ENCODE data around the gene FOXP1. TPM values are rescaled to one million over a fixed set of nuclear protein-coding genes. Genes with fewer than 3 reads are reported as not detected.

The FOXP1 gene
- total and polyA plus RNA-seq, 8 donors = 13.4 to 74.1 (median 44.1) TPM

DNA sequence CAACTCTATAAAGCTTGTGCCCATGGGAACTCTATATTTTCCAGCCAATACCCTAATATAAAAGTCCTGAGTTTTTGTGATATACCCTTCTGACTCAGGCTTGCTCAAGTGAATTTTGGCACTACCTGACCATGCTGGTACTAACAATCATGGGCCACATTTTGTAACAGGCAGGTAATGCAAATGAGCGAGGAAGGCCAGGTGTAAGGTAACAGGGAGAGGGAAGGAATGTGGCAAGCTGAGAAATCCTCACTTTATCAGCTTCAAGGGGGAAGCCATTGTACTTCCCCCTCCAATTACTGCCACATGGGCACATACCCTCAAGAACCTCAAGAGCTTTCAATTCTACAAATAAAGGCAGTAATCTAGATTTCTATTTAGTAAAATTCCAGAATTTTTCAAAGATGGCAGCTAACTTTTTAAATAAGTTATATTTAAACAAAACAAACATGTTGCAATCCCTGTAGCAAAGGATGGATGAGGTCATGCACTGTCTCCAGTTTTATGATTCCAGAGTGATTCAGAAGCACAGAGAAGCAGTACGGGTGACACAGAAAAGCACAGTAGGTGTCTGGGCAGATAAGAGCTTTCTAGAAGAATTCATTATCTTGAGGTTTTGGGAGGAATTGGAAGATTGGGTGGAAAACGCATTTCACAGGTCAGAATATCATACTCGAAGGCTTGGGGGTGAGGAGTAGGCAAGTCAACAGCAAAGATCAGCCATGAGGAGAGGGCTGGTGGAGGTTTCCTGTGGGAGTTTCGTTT lies 87.6 kb downstream of the FOXP1 start:
- WGBS, 2 donors = 90 to 94% methylated on average over 5 of the region's 5 CpGs
- intact Hi-C loops (cut with DNase I) = no loop called here
- ATAC-seq (peak in 3 of 4 donors; percentile 55 to 73 (median 64)), FAIRE-seq (no peak), DNase-seq (no peak)
- Histone ChIP-seq H3K36me3 (peaks cover 0 to 15% (median 0%) of the 10 kb centered on the region in 3 donors), H3K4me3 (no peak overlapping the region), H3K27me3 (no peaks in the 10 kb centered on the region), H3K4me1 (peaks cover 7 to 12% (median 9%) of the 10 kb centered on the region in 3 donors), H3K9me3 (no peaks in the 10 kb centered on the region), H3K27ac (peak overlapping the region in 2 of 4 donors; percentile 27 to 44)
- TF ChIP-seq, protein P1, sequence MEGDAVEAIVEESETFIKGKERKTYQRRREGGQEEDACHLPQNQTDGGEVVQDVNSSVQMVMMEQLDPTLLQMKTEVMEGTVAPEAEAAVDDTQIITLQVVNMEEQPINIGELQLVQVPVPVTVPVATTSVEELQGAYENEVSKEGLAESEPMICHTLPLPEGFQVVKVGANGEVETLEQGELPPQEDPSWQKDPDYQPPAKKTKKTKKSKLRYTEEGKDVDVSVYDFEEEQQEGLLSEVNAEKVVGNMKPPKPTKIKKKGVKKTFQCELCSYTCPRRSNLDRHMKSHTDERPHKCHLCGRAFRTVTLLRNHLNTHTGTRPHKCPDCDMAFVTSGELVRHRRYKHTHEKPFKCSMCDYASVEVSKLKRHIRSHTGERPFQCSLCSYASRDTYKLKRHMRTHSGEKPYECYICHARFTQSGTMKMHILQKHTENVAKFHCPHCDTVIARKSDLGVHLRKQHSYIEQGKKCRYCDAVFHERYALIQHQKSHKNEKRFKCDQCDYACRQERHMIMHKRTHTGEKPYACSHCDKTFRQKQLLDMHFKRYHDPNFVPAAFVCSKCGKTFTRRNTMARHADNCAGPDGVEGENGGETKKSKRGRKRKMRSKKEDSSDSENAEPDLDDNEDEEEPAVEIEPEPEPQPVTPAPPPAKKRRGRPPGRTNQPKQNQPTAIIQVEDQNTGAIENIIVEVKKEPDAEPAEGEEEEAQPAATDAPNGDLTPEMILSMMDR (IDR thresholded peaks at IDR 0.05) = no peak

DNA sequence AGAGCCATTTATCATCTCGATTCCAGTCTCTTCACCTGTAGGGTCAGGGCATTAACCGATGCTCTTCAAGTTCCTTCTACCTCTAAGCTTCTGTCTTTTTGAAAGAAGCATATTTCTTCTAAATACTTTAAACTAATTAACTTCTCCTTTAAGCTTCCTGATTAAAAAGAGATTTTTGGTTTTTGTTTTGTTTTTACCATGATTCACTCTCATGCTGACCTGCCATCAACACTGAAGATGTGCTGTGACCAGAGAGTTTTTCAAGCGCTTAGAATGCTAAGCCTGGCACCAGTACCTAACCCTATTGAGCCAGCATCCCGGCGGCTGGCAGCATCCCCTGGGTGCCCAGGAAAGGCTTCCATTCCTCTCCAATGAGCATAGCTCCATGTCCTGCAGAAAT lies 89.3 kb downstream of the FOXP1 start:
- intact Hi-C loops (cut with DNase I) = no loop called here
- no peak overlapping the region for H3K27ac ChIP-seq
- peaks cover 0 to 15% (median 0%) of the 10 kb centered on the region in 3 donors for H3K36me3 ChIP-seq
- no peaks in the 10 kb centered on the region for H3K9me3 ChIP-seq
- ATAC-seq (no peak), DNase-seq (no peak), FAIRE-seq (no peak)
- TF ChIP-seq, protein P1 (IDR thresholded peaks at IDR 0.05) = no peak
- peaks cover 7 to 12% (median 9%) of the 10 kb centered on the region in 3 donors for H3K4me1 ChIP-seq
- 93 to 95% methylated on average over 5 of the region's 5 CpGs for WGBS, 2 donors
- no peaks in the 10 kb centered on the region for H3K27me3 ChIP-seq
- no peak overlapping the region for H3K4me3 ChIP-seq

DNA sequence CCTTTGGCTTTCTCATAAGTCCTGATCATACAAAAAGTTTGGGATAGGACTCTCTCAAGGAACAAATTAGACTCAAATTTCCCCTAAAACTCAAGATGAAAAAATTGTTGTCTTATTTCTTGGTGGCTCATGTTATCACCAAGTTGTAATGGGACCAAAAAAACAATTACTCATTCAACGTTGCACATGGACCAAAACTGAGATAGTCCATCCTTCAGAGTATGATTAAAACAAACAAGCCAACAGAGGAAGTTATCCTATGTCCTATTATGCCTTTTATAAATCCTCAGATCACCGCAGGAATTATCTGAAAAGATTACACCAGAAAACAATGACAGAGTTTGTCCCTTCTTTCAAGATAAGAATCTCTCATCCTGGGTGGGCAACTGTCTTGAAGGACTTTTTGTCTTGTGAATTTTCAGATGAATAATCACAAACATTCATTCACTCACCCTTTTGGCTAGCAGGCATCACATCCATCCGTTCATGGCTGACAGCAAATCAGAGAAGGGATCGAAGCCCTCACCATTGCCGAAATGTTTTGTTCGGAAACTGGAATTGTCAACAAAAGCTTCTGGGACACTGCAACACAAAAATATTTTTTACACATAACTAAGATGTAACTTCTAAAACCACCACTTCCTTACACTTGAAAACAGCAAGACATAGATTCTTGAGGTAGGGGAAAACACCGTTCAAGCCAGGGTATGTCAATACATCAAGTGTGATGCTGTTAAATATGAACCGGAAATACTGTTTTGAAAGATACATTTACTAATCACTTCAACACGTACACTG lies 90.4 kb downstream of the FOXP1 start:
- H3K27ac ChIP-seq = no peak overlapping the region

DNA sequence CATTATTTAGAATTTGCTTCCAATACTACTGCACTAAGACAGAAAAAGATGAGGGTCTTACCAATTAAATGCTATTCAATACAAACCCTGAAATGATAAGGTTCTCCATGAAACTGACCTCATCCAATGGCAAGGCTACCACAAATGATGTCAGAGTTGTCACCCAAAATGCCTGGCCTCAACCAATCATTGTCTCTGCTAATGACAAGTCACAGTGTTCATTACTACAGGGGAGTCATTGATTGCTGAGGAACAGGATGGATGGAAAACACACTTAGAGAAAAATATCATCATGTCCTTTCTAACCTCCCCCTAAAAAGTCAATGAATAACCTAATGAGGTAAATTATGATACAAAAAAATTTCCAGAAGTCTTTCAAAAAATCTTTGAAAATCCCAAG lies 91.0 kb downstream of the FOXP1 start:
- intact Hi-C loops (cut with DNase I) = no loop called here
- Histone ChIP-seq H3K27me3 (no peaks in the 10 kb centered on the region), H3K27ac (no peak overlapping the region), H3K4me3 (no peak overlapping the region), H3K36me3 (peaks cover 0 to 15% (median 0%) of the 10 kb centered on the region in 3 donors), H3K9me3 (no peaks in the 10 kb centered on the region), H3K4me1 (peaks cover 5 to 7% (median 6%) of the 10 kb centered on the region in 3 donors)
- no peak for FAIRE-seq
- no peak for DNase-seq
- TF ChIP-seq, protein P1 (IDR thresholded peaks at IDR 0.05) = no peak
- no peak for ATAC-seq

More for the DNA sequence above, 90.4 kb downstream of the FOXP1 start:
- intact Hi-C loops (cut with DNase I) = no loop called here
- 91% methylated on average over 9 of the region's 9 CpGs for WGBS, 2 donors
- Histone ChIP-seq H3K9me3 (no peaks in the 10 kb centered on the region), H3K27me3 (no peaks in the 10 kb centered on the region), H3K4me1 (peaks cover 7 to 12% (median 9%) of the 10 kb centered on the region in 3 donors), H3K36me3 (peaks cover 0 to 15% (median 0%) of the 10 kb centered on the region in 3 donors), H3K4me3 (no peak overlapping the region)
- FAIRE-seq (no peak), DNase-seq (no peak), ATAC-seq (no peak)
- TF ChIP-seq, protein P1 (IDR thresholded peaks at IDR 0.05) = no peak
